Type B pancreatic cell (in vitro differentiated cells): ENCODE results near the gene RPTOR. TPM values are rescaled to one million over a fixed set of nuclear protein-coding genes. Genes with fewer than 3 reads are reported as not detected.

Experiments used
- DNase-seq: peaks from one replicate; pipeline ENCODE4 v3.0.0; 2021; ENCODE audit warnings: mixed read lengths; ENCODE audit not compliant: unreplicated experiment; ENCODE audit errors: extremely low spot score
- H3K27ac Mint-ChIP-seq: 2 replicates; pipeline ENCODE4 v1.8.0; 2021; ENCODE audit warnings: mild to moderate bottlenecking, mixed read lengths
- H3K27me3 Mint-ChIP-seq: 2 replicates; pipeline ENCODE4 v1.8.0; 2021; ENCODE audit warnings: mixed read lengths
- H3K36me3 Mint-ChIP-seq: 2 replicates; pipeline ENCODE4 v1.8.0; 2021; ENCODE audit warnings: mixed read lengths
- H3K4me1 Mint-ChIP-seq: one replicate; pipeline ENCODE4 v1.8.0; 2021; ENCODE audit warnings: mixed read lengths; ENCODE audit not compliant: unreplicated experiment
- H3K4me3 Mint-ChIP-seq: 2 replicates; pipeline ENCODE4 v1.8.0; 2021; ENCODE audit warnings: mild to moderate bottlenecking, mixed read lengths
- H3K9me3 Mint-ChIP-seq: 2 replicates; pipeline ENCODE4 v1.8.0; 2021; ENCODE audit warnings: mixed read lengths
- total RNA-seq: library from RNA; stranded (reverse); gene quantifications from 2 replicates; pipeline ENCODE4 v1.2.1, GENCODE V29; 2021; ENCODE audit warnings: low replicate concordance
- TF ChIP-seq, protein P1 (sequence below): fragments of 200-600 bp; sonication (generic); conservative IDR thresholded peaks from 2 replicates; pipeline ENCODE4 v1.5.0; 2021; ENCODE audit warnings: antibody characterized with exemption, mild to moderate bottlenecking

The RPTOR gene
- total RNA-seq, 1 donor from 2014 or later, result 39.8 TPM

DNA sequence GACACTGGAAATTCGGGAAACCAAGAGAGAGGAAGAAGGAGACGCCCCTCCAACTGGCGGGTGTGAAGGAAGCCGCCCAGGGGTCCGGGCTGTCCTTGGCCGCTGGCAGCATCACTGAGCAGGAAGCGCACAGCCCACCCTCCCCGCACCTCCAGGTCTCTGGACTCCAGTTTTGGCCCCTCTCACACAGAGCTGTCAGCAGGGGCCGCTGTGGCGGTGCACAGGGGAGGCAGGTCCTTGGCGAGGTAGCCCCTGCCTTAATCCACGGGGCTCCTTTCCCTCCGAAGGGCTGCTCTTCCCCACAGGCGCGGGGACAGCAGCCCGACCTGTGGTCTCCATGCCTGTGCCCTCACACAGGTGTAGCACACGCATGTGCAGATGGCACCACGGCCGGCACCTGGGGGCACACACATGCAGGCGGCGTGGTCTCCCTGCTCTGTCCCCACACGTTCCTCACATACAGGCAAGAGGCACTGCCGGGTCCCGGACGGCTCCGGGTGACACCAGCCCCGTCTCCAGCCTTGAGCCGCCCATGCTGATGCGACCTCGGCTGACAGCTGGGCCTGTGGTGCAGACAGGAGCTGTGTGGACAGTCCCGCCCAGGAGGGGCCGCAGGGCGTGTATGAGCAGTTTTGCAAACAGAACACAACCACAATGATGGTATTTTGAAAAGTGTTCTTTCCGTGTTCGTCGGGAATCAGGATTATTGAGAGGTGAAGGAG, 420.4 kb downstream of the RPTOR start:
- Mint-ChIP-seq H3K27me3 (no peaks in the 10 kb centered on the region), H3K9me3 (no peaks in the 10 kb centered on the region), H3K4me1 (peaks cover 4% of the 10 kb centered on the region), H3K4me3 (no peak overlapping the region), H3K27ac (no peak overlapping the region), H3K36me3 (no peaks in the 10 kb centered on the region)
- no peak for DNase-seq
- TF ChIP-seq, protein P1, sequence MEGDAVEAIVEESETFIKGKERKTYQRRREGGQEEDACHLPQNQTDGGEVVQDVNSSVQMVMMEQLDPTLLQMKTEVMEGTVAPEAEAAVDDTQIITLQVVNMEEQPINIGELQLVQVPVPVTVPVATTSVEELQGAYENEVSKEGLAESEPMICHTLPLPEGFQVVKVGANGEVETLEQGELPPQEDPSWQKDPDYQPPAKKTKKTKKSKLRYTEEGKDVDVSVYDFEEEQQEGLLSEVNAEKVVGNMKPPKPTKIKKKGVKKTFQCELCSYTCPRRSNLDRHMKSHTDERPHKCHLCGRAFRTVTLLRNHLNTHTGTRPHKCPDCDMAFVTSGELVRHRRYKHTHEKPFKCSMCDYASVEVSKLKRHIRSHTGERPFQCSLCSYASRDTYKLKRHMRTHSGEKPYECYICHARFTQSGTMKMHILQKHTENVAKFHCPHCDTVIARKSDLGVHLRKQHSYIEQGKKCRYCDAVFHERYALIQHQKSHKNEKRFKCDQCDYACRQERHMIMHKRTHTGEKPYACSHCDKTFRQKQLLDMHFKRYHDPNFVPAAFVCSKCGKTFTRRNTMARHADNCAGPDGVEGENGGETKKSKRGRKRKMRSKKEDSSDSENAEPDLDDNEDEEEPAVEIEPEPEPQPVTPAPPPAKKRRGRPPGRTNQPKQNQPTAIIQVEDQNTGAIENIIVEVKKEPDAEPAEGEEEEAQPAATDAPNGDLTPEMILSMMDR, result no peak

DNA sequence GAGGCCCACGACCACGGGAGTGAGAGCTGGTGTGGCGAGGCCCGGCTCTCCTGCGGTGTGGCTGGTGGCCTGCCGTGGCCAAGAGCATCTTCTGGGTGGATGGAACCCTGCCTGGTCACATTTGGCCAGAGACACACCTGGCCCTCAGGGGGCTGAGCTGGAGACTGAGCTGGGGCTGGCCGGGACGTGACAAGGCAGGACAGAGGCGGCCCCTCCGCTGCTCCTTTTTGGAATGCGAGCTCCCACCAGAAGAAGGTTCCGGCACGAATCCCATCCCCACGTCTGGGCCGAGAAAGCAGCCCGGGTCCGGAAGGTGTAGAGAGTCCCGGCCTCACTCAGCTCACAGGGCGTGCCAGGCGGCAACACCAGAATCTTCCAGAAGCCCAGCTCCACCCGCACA, 421.0 kb downstream of the RPTOR start:
- Mint-ChIP-seq H3K36me3 (no peaks in the 10 kb centered on the region), H3K9me3 (no peaks in the 10 kb centered on the region), H3K4me1 (peaks cover 4% of the 10 kb centered on the region), H3K27me3 (no peaks in the 10 kb centered on the region), H3K4me3 (no peak overlapping the region), H3K27ac (no peak overlapping the region)
- no peak for DNase-seq
- TF ChIP-seq, protein P1, result no peak

DNA sequence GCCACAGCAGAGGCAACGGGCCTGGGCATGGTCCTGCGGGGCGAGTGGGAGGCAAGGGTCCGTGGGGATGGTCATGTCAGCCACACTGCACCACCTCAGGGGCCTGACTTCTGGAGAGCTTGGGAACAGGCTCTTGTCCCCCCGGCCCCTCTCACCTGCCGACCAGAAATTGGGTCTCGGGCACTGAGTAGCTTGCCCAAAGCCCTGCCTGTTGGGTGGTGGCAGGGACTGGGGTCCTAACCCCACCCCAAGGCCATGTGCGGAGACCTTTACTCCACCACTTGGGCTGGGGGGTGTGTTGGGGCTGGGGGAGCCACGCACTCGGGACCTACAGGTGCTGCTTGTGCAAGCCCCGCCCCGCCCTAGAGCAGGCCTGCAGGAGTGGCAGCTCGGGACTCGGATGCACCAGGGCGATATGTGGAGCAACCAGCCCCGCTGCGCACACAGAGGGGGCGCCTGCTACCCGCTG, 422.8 kb downstream of the RPTOR start:
- H3K36me3 Mint-ChIP-seq, result no peaks in the 10 kb centered on the region
- no peak overlapping the region for H3K27ac Mint-ChIP-seq
- H3K9me3 Mint-ChIP-seq, result no peaks in the 10 kb centered on the region
- H3K27me3 Mint-ChIP-seq, result no peaks in the 10 kb centered on the region
- no peak for DNase-seq
- peaks cover 4% of the 10 kb centered on the region for H3K4me1 Mint-ChIP-seq
- TF ChIP-seq, protein P1, result no peak
- H3K4me3 Mint-ChIP-seq, result no peak overlapping the region

DNA sequence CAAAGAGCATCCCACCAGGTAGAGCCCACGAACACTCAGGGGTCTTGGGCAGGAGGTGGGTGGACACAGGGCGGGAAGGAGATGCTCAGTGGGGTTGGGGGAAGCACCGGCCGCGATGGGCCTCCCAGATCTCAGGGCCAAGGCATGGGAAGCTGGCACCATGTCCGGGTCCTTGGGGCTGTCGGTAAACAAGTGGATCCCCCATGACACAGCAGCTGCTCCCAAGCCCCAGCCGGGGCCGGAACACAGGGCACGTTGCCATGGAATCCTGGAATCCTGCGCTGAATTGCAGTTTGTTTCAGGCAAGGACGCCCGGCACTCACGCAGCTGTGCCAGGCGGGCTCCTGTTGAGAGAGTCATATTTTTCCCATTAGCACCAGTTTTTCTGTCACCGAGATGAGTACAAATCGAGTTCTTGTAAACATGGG, 424.0 kb downstream of the RPTOR start:
- Mint-ChIP-seq H3K27me3 (no peaks in the 10 kb centered on the region), H3K4me1 (peaks cover 4% of the 10 kb centered on the region), H3K4me3 (no peak overlapping the region), H3K36me3 (no peaks in the 10 kb centered on the region), H3K27ac (no peak overlapping the region), H3K9me3 (no peaks in the 10 kb centered on the region)
- no peak for DNase-seq
- TF ChIP-seq, protein P1, result no peak

DNA sequence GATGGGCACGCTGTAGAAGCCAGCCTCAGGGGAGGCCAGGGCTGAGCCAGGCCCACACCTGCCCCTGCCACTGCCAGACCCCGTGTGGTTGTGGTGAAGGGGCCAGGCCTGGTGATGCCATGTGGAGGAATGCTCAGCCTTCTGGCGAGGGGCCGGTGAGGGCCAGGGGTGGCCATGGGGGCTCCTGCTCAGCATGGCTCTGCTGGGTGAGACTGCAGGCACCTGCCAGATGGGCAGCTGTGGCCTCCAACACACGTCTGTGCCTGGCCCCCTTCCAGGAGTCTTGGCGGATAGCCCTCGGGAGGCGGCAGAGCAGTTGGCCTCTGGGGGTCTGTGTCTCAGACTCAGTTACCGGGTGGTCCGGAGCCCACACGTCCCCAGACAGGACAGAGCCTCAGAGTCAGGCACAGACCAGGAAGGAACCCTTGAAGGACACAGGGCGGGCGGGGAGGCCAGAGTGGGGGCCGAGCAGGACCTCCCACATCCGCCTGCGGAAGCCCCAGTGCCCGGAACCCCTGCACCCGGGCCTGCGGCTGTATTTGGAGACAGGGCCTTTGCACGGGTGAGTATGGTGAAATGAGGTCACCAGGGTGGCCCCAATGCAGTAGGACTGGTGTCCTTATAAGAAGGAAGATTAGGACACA, 424.5 kb downstream of the RPTOR start:
- Mint-ChIP-seq H3K27me3 (peaks cover 4% of the 10 kb centered on the region), H3K4me1 (peaks cover 4% of the 10 kb centered on the region), H3K36me3 (no peaks in the 10 kb centered on the region), H3K4me3 (no peak overlapping the region), H3K9me3 (no peaks in the 10 kb centered on the region), H3K27ac (no peak overlapping the region)
- TF ChIP-seq, protein P1, result no peak
- no peak for DNase-seq
